ENCODE data around the gene DACH2. TPM values are rescaled to one million over a fixed set of nuclear protein-coding genes. Genes with fewer than 3 reads are reported as not detected.

DACH2 gene
- total RNA-seq, 4 donors from 2014 or later: 0.37 TPM; not detected in 3

DNA sequence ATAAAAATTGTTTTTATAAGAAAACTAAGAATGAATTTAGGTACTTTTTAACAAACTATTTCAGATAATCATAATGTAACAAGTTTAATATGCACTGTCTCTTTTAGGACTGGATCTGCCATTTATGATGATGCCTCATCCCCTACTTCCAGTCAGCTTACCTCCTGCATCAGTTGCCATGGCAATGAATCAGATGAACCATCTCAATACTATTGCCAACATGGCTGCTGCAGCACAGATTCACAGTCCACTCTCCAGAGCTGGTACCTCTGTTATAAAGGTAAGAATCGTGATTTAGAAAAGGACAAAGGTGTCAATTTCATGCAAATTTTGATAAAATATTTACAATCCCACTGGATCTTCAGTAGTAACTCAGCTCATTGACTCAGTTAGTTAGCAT, 566.2 kb downstream of the DACH2 start:
- no peak for DNase-seq
- Histone ChIP-seq H3K4me3 (no peak overlapping the region), H3K36me3 (no peaks in the 10 kb centered on the region), H3K9me3 (no peaks in the 10 kb centered on the region), H3K27ac (no peak overlapping the region), H3K27me3 (no peaks in the 10 kb centered on the region), H3K4me1 (no peaks in the 10 kb centered on the region)
- WGBS, 2 donors (ENCODE audit: low coverage in 1 of 2): 32% methylated on average over 1 of the region's 1 CpG; no CpG with 5 or more reads in 1 of the 2 donors
- in situ Hi-C loops (cut with MboI; ENCODE audit: low pct_ligation_motif_present in 1 of 4, low pct_unique_long_range_greater_than_20kb in 1 of 4, low sequenced_read_pairs in 3 of 4) (no loop called here), intact Hi-C loops (cut with DNase I; ENCODE audit: low total_unique reads) (no loop called here)
- TF ChIP-seq EP300 (IDR thresholded peaks at IDR 0.05; ENCODE audit: low read depth) (no peak), POLR2A (IDR thresholded peaks at IDR 0.05) (no peak)
- TF ChIP-seq, protein P1, sequence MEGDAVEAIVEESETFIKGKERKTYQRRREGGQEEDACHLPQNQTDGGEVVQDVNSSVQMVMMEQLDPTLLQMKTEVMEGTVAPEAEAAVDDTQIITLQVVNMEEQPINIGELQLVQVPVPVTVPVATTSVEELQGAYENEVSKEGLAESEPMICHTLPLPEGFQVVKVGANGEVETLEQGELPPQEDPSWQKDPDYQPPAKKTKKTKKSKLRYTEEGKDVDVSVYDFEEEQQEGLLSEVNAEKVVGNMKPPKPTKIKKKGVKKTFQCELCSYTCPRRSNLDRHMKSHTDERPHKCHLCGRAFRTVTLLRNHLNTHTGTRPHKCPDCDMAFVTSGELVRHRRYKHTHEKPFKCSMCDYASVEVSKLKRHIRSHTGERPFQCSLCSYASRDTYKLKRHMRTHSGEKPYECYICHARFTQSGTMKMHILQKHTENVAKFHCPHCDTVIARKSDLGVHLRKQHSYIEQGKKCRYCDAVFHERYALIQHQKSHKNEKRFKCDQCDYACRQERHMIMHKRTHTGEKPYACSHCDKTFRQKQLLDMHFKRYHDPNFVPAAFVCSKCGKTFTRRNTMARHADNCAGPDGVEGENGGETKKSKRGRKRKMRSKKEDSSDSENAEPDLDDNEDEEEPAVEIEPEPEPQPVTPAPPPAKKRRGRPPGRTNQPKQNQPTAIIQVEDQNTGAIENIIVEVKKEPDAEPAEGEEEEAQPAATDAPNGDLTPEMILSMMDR (IDR thresholded peaks at IDR 0.05): no peak

DNA sequence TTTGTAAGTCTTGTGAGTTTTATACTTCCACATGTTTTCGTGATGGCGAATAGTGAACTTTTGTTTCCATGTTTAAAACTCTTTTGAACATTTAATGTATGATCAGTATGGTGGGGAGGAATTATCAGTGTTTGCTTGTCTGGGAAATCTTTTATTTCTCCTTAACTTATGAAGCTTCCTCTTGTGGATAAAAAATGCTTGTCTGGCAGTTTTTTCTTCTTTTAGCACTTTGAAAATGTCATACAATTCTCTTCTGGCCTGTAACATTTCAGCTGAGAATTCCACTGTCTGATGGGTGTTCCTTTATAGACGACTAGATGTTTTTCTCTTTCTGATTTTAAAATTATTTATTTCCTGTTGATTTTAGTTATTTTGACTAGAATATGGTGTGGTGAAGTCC, 576.0 kb downstream of the DACH2 start:
- Histone ChIP-seq H3K9me3 (no peaks in the 10 kb centered on the region), H3K4me1 (no peaks in the 10 kb centered on the region), H3K27me3 (no peaks in the 10 kb centered on the region), H3K4me3 (no peak overlapping the region), H3K27ac (no peak overlapping the region), H3K36me3 (no peaks in the 10 kb centered on the region)
- TF ChIP-seq, protein P1 (IDR thresholded peaks at IDR 0.05): no peak
- TF ChIP-seq EP300 (IDR thresholded peaks at IDR 0.05; ENCODE audit: low read depth) (no peak), POLR2A (IDR thresholded peaks at IDR 0.05) (no peak), POLR2AphosphoS5 (IDR thresholded peaks at IDR 0.05) (no peak)
- no peak for DNase-seq
- 70 to 74% methylated on average over 3 of the region's 3 CpGs for whole genome bisulfite sequencing, 2 donors (ENCODE audit: low coverage in 1 of 2)
- intact Hi-C loops (cut with DNase I; ENCODE audit: low total_unique reads) (no loop called here), in situ Hi-C loops (cut with MboI; ENCODE audit: low pct_ligation_motif_present in 1 of 4, low pct_unique_long_range_greater_than_20kb in 1 of 4, low sequenced_read_pairs in 3 of 4) (no loop called here)

DNA sequence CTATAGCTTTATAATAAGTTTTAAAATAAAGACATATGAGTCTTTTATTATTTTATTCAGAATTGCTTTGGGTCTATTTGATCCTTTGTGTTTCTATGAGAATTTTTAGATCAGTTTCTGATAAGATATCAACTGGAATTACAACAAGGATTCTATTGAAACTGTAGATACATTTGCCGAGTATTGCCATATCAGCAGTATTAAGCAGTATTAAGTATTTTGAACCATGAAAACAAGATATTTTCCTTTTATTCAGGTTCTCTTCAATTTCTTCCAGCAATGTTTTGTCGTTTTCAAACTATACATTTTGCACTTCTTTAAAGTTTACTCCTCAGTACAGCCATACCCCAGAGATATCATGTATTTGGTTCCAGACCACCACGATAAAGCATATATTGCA, 598.8 kb downstream of the DACH2 start:
- 58 to 75% methylated on average over 3 of the region's 3 CpGs for WGBS, 2 donors (ENCODE audit: low coverage in 1 of 2)
- Histone ChIP-seq H3K9me3 (no peaks in the 10 kb centered on the region), H3K27me3 (no peaks in the 10 kb centered on the region), H3K4me3 (no peak overlapping the region), H3K36me3 (no peaks in the 10 kb centered on the region), H3K4me1 (no peaks in the 10 kb centered on the region), H3K27ac (no peak overlapping the region)
- TF ChIP-seq, protein P1 (IDR thresholded peaks at IDR 0.05): no peak
- TF ChIP-seq POLR2A (IDR thresholded peaks at IDR 0.05) (no peak), POLR2AphosphoS5 (IDR thresholded peaks at IDR 0.05) (no peak), EP300 (IDR thresholded peaks at IDR 0.05; ENCODE audit: low read depth) (no peak)
- no peak for DNase-seq
- intact Hi-C loops (cut with DNase I; ENCODE audit: low total_unique reads) (no loop called here), in situ Hi-C loops (cut with MboI; ENCODE audit: low pct_ligation_motif_present in 1 of 4, low pct_unique_long_range_greater_than_20kb in 1 of 4, low sequenced_read_pairs in 3 of 4) (no loop called here)

DNA sequence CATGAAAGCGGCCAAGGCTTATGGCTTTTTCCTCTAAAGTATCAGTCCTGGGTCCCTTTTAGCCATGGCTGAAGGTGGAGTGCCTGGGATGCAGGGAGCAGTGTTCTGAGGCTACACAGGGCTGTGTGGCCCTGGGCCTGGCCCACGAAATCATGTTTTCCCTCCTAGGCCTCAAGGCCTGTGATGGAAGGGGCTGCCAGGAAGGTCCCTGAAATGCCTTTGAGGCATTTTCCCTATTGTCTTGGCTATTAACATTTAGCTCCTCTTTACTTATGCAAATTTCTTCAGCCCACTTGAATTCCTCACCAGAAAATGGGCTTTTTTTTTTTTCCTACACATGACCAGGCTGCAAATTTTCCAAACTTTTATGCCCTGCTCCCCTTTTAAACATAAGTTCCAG, 657.0 kb downstream of the DACH2 start:
- no peak overlapping the region for H3K4me3 ChIP-seq
- no peak for TF ChIP-seq POLR2AphosphoS5 (IDR thresholded peaks at IDR 0.05)
- TF ChIP-seq, protein P1 (IDR thresholded peaks at IDR 0.05): no peak
- no peak for TF ChIP-seq EP300 (IDR thresholded peaks at IDR 0.05; ENCODE audit: low read depth)
- no peak for TF ChIP-seq POLR2A (IDR thresholded peaks at IDR 0.05)
- WGBS, 2 donors (ENCODE audit: low coverage in 1 of 2): 59% methylated on average over 2 of the region's 2 CpGs; no CpG with 5 or more reads in 1 of the 2 donors
- H3K9me3 ChIP-seq: no peaks in the 10 kb centered on the region
- DNase-seq: no peak
- in situ Hi-C loops (cut with MboI; ENCODE audit: low pct_ligation_motif_present in 1 of 4, low pct_unique_long_range_greater_than_20kb in 1 of 4, low sequenced_read_pairs in 3 of 4) (no loop called here), intact Hi-C loops (cut with DNase I; ENCODE audit: low total_unique reads) (no loop called here)
- no peaks in the 10 kb centered on the region for H3K4me1 ChIP-seq
- no peaks in the 10 kb centered on the region for H3K27me3 ChIP-seq
- no peaks in the 10 kb centered on the region for H3K36me3 ChIP-seq
- no peak overlapping the region for H3K27ac ChIP-seq

Measured in transverse colon (tissue), 4 donors.